ENCODE results near the gene SPPL2A.

Gene SPPL2A

DNA sequence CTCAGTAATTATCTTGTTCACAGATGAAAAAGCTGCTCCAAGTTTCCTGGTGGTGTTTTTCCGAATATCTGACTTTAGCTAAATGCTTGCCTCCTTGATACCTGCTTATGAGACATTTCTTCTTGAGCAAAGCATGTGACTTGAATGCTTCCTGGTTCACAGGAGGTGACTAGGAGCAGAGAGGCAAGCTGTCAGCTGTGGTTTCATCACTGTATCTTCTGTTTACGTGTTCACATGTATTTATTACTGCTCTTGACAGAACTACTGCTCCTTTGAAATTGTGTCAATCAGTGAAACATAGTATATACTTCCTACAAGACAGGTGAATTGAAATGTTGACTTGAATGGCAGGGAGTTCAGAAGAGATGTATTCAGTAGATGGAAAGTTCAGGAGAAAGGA is 8.9 kb upstream of the SPPL2A start:
- TF ChIP-seq POLR2AphosphoS5 (IDR thresholded peaks at IDR 0.05; ENCODE audit: low read depth, low read length), result no peak
- no peak for TF ChIP-seq SIN3A (IDR thresholded peaks at IDR 0.05; ENCODE audit: borderline replicate concordance, insufficient read depth, low read length)
- TF ChIP-seq FOXP2 (optimal IDR thresholded peaks at IDR 0.05; ENCODE audit: borderline replicate concordance, extremely low read depth, extremely low read length, insufficient read depth), result no peak
- TF ChIP-seq TAF1 (IDR thresholded peaks at IDR 0.05; ENCODE audit: borderline replicate concordance, insufficient read depth, low read length), result no peak
- TF ChIP-seq, protein P1, sequence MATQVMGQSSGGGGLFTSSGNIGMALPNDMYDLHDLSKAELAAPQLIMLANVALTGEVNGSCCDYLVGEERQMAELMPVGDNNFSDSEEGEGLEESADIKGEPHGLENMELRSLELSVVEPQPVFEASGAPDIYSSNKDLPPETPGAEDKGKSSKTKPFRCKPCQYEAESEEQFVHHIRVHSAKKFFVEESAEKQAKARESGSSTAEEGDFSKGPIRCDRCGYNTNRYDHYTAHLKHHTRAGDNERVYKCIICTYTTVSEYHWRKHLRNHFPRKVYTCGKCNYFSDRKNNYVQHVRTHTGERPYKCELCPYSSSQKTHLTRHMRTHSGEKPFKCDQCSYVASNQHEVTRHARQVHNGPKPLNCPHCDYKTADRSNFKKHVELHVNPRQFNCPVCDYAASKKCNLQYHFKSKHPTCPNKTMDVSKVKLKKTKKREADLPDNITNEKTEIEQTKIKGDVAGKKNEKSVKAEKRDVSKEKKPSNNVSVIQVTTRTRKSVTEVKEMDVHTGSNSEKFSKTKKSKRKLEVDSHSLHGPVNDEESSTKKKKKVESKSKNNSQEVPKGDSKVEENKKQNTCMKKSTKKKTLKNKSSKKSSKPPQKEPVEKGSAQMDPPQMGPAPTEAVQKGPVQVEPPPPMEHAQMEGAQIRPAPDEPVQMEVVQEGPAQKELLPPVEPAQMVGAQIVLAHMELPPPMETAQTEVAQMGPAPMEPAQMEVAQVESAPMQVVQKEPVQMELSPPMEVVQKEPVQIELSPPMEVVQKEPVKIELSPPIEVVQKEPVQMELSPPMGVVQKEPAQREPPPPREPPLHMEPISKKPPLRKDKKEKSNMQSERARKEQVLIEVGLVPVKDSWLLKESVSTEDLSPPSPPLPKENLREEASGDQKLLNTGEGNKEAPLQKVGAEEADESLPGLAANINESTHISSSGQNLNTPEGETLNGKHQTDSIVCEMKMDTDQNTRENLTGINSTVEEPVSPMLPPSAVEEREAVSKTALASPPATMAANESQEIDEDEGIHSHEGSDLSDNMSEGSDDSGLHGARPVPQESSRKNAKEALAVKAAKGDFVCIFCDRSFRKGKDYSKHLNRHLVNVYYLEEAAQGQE (IDR thresholded peaks at IDR 0.05; ENCODE audit: insufficient read depth in 1 of 2, low read depth in 2 of 2, low read length in 2 of 2), result no peak

DNA sequence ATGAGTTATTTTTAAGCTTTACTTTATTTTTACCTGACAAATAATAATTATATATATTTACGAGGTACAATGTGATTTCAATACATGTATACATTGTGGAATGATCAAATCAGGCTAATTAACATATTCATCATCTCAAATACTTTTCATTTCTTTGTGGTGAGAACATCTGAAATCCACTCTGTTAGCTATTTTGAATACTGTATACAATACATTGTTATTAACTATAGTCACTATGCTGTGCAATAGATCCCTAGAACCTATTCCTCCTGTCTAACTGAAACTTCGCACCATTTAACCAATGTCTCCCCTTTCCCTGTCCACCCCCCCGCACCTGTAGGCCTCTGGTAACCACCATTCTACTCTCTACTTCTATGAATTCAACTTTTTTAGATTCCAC is 7.9 kb upstream of the SPPL2A start:
- TF ChIP-seq, protein P1 (IDR thresholded peaks at IDR 0.05; ENCODE audit: insufficient read depth in 1 of 2, low read depth in 2 of 2, low read length in 2 of 2), result no peak
- TF ChIP-seq TAF1 (IDR thresholded peaks at IDR 0.05; ENCODE audit: borderline replicate concordance, insufficient read depth, low read length) (no peak), FOXP2 (optimal IDR thresholded peaks at IDR 0.05; ENCODE audit: borderline replicate concordance, extremely low read depth, extremely low read length, insufficient read depth) (no peak), POLR2AphosphoS5 (IDR thresholded peaks at IDR 0.05; ENCODE audit: low read depth, low read length) (no peak), SIN3A (IDR thresholded peaks at IDR 0.05; ENCODE audit: borderline replicate concordance, insufficient read depth, low read length) (no peak)

DNA sequence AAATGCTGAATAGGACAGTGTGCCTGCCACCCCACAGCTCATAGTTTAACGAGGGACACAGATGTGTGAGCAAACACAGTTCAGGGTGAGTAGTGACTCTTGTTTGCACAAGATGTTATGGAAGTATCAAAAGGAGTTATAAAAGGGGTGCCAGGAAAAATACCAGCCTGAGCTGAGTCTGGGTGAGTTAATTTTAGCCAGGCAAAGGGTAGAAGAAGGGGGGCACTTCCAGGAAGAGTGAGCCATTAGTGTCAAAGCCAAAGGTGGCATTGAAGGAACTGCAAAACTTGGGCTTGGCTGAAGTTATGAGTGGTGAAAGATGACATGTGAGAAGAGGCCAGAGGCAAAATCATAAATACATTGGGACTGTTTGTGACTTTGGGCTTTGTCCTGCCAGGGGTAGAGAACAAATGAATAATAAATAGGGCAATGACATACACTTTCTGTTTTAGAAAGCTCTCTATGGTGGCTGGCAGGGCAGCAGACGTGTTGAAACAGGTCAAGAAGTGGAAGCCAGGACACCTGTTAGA is 1.9 kb upstream of the SPPL2A start:
- no peak for TF ChIP-seq SIN3A (IDR thresholded peaks at IDR 0.05; ENCODE audit: borderline replicate concordance, insufficient read depth, low read length)
- no peak for TF ChIP-seq TAF1 (IDR thresholded peaks at IDR 0.05; ENCODE audit: borderline replicate concordance, insufficient read depth, low read length)
- TF ChIP-seq FOXP2 (optimal IDR thresholded peaks at IDR 0.05; ENCODE audit: borderline replicate concordance, extremely low read depth, extremely low read length, insufficient read depth), result no peak
- TF ChIP-seq POLR2AphosphoS5 (IDR thresholded peaks at IDR 0.05; ENCODE audit: low read depth, low read length), result no peak
- TF ChIP-seq, protein P1 (IDR thresholded peaks at IDR 0.05; ENCODE audit: insufficient read depth in 1 of 2, low read depth in 2 of 2, low read length in 2 of 2), result no peak

DNA sequence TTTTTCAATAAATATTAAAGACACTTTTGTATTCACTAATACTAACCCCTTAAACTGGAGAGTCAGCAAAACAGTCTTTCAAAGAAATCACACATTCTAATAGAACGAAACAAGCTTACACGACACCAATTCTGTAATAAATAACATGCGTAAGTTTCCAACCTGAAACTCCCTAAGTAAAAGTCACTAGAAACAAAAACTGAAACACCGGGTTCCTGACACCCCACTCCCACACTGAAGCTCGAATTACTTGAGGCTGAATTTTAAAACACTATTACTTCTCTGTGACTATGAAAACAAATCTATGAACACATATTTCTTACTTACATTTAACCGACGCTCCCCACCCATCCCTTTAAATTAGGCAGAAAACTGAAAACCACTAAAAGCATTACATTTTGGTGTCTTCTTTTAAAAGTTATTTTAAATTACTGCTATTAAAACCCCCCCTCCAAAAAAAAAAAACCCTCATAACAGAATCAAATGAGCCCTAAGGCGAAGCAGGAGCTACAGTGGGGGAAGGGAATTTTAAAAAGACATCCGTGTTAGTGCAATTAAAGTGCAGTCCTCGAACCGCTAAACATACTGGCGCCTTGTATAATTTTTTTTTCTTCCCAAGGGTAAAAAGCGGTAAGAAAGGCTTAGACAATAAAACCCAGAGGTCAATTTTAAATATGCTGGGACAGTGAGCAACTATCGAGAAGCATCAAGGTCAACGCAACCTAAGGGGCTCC is 878 bp downstream of the SPPL2A start:
- TF ChIP-seq TAF1 (IDR thresholded peaks at IDR 0.05; ENCODE audit: borderline replicate concordance, insufficient read depth, low read length), result no peak
- TF ChIP-seq SIN3A (IDR thresholded peaks at IDR 0.05; ENCODE audit: borderline replicate concordance, insufficient read depth, low read length), result no peak
- TF ChIP-seq POLR2AphosphoS5 (IDR thresholded peaks at IDR 0.05; ENCODE audit: low read depth, low read length), result no peak
- no peak for TF ChIP-seq FOXP2 (optimal IDR thresholded peaks at IDR 0.05; ENCODE audit: borderline replicate concordance, extremely low read depth, extremely low read length, insufficient read depth)
- TF ChIP-seq, protein P1 (IDR thresholded peaks at IDR 0.05; ENCODE audit: insufficient read depth in 1 of 2, low read depth in 2 of 2, low read length in 2 of 2), result no peak

Data from PFSK-1 (cell line).